GM10847 (cell line): Measurements from ENCODE around the gene GPR160.

Source experiments
- POLR2A ChIP-seq: IDR thresholded peaks from 2 replicates; pipeline ENCODE4 v1.6.1; 2011; ENCODE audit not compliant: insufficient read length; ENCODE audit errors: extremely low read depth

Gene GPR160

GRCh38 chr3:170079536-170080165, 41.9 kb downstream of the GPR160 start:
- no peak for TF ChIP-seq POLR2A

- no peak for TF ChIP-seq POLR2A
These were observed 42.8 kb downstream of the GPR160 start for GRCh38 chr3:170080605-170081004.

GRCh38 chr3:170081079-170081741, 43.4 kb downstream of the GPR160 start:
- TF ChIP-seq POLR2A = no peak

DNA sequence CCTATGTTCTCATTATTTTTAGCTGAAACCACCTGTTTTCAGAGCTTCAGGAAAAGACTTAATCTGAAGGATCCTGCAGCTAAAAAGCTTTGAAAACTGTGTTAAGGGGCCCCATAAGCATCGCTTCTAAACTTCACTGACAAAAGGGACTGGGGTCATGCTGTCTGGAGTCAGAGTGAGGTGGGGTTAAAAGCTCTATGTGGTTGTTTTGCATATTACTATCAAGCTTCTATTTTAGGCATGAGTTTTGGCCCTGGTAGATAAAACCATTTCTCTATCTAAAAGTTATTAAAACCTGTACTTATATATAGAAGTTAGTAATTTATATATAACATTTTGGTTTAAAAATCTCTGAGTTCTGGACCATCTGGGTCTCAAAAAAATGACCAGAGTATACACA, 45.5 kb downstream of the GPR160 start:
- no peak for TF ChIP-seq POLR2A

- TF ChIP-seq POLR2A = no peak
These were observed 47.6 kb downstream of the GPR160 start for GRCh38 chr3:170085396-170085795.

GRCh38 chr3:170089862-170090600, 52.2 kb downstream of the GPR160 start:
- no peak for TF ChIP-seq POLR2A

- no peak for TF ChIP-seq POLR2A
These were observed 52.8 kb downstream of the GPR160 start for GRCh38 chr3:170090601-170090981.

DNA sequence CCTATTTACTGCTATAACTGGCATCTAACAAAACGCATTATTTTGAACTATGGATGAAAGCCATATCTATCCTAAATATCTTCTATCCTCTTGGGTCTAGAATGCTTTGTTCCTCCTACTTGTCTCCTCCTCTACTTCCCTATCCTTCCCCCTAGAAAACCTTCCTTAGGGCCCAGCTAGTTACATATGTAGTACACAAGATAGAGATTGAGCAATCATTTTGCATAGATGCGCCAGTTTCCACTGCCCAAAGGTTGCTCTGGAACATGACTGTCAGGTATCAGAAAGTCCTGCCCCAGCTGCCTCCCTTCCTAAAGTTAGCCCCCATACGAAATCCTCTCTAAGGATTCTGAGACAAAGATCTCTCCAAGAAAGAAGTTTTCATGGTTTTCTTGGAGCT, 55.1 kb downstream of the GPR160 start:
- TF ChIP-seq POLR2A = no peak

DNA sequence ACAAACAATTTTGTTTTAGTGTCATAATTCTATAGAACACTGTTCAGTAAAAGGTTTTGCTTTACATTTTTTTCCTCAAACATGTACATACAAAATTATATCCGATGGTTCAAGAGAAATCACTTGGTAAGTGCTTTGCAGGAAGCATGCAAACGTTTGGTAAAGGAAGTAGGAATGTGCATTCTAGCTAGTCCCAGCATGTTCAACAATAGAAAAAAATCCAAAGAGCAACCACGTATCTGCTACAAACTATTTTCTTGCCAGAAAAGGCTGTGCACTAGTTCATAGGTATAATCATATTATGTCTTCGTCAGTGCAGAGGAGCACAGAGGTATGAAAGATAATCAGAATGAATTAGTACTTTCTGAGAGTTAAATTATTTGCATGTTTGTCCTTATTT, 58.0 kb downstream of the GPR160 start:
- no peak for TF ChIP-seq POLR2A

- TF ChIP-seq POLR2A = no peak
These were observed 58.5 kb downstream of the GPR160 start for GRCh38 chr3:170096342-170096741.

DNA sequence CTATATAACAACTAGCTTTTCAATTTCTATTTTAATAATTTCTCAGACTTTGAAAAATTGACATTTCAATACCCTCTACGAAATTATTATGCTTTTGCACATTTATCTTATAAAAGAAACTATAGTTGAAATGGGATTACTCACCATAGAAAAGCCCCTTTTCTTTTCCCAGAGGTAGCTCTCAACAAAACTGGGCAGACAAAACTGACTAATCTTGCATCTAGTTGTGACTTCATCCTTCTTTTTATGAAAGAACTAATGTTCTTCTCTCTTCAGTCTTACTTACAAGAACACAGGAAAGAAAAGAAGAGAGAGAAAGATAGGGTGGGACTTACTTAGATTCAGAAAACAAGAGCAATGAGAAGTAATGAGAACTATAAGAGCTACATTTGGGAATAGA, 61.0 kb downstream of the GPR160 start:
- no peak for TF ChIP-seq POLR2A

DNA sequence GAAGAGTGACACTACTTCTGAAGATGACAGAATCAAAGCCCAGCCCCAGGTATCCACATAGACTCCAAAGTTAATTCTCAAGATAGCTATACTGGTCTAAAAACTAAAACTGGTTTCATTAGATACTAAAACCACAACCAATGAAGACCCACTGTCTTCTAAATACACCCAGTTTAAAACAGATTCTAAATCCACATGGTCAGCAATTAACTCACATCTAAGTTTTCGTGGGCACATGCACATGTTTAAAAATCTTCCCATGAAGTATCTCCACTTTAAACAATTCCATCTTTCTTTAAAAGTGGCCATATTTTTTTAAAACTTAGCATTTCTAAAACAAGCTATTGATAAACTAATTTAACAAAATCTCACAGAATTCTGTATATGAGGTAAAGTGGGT, 63.1 kb downstream of the GPR160 start:
- TF ChIP-seq POLR2A = no peak

- no peak for TF ChIP-seq POLR2A
These were observed 64.6 kb downstream of the GPR160 start for GRCh38 chr3:170102431-170102830.

- no peak for TF ChIP-seq POLR2A
These were observed 70.1 kb downstream of the GPR160 start for GRCh38 chr3:170107941-170108340.

GRCh38 chr3:170108955-170109354, 71.2 kb downstream of the GPR160 start:
- TF ChIP-seq POLR2A = no peak

DNA sequence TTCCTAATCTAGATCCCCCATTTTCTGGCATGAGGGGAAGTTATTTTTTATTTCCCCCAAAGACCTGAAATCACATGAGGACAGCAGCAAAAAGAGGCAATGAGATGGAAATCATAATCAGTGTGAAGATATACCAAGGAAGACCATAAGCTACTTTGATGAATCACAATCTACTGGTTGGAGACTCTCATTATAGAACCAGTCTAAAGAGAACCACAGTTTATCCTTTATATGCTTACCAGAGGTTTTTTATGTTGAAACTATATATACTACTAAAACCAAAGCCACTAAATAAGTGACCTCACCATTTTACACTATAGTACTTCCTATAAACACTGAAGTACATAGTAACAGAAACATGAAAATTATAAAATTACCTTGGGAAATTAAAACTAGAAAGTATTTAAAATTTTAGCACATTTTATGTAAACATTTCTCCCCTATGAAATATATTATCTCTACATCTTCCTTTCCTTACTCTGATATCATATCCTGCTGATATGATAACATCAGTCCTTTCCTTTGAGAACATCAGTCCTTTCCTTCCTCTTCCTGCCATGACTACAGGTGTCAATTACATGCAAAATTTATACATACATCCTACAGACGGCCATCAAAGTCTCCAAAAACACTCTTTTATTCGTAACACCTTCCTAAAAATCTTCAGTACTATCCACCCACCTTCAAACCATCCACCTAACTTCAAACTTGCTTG, 71.9 kb downstream of the GPR160 start:
- TF ChIP-seq POLR2A = no peak

- no peak for TF ChIP-seq POLR2A
These were observed 73.5 kb downstream of the GPR160 start for GRCh38 chr3:170111147-170111771.
